GM12878 (cell line): ENCODE results near the gene APPBP2. TPM values are rescaled to one million over a fixed set of nuclear protein-coding genes. Genes with fewer than 3 reads are reported as not detected.
"Not testable (repeated sequence)": the region's sequence is repeated elsewhere in the genome, so short reads cannot be mapped to it uniquely, and the experiment has no call there.

Source experiments
- ATAC-seq: fragments of 200-7000 bp; cut with Tn5 transposase; 3 replicates; pipeline ENCODE4 v1.9.1; 2020; ENCODE audit warnings: mild to moderate bottlenecking, moderate library complexity
- BruUV-seq: library from RNA; stranded (reverse); fragments of 400-500 nt; replicated peaks from 2 replicates; lab custom pipeline; 2021; lab: Mats Ljungman, UMichigan
- CTCF ChIA-PET: fragments of 300-600 bp; sonication (Branson Sonifier 250); formaldehyde crosslinking; extraction: SDS; loops from one replicate; lab custom pipeline; 2021; ENCODE audit warnings: inconsistent platforms; lab: Yijun Ruan, JAX
- POLR2A ChIA-PET: fragments of 350-600 bp; formaldehyde crosslinking; extraction: SDS; loops from one replicate; lab custom pipeline; 2021; ENCODE audit warnings: inconsistent platforms; lab: Charles Lee
- RAD21 ChIA-PET: fragments of 300-600 bp; sonication (Branson Sonifier 250); formaldehyde crosslinking; loops from one replicate; lab custom pipeline; 2023; ENCODE audit warnings: antibody characterized with exemption; ENCODE audit not compliant: unreplicated experiment; lab: Charles Lee
- SMC1A ChIA-PET: fragments of 300-600 bp; sonication (Branson Sonifier 250); formaldehyde crosslinking; loops from one replicate; lab custom pipeline; 2023; ENCODE audit not compliant: unreplicated experiment, uncharacterized antibody; lab: Charles Lee
- DNase-seq: peaks from one replicate; pipeline ENCODE4 v3.0.0-alpha.2; 2011; ENCODE audit warnings: low read depth, low spot score
- FAIRE-seq: peaks from 3 replicates; lab custom pipeline; 2011; peaks lifted over from hg19 to GRCh38; lab: Jason Lieb, UNC
- H2AFZ ChIP-seq: 2 replicates; pipeline ENCODE4 v1.6.0; 2011; ENCODE audit warnings: low read depth, low read length, control low read depth; ENCODE audit not compliant: control insufficient read depth
- H3K27ac ChIP-seq: 2 replicates; pipeline ENCODE4 v1.5.1; 2011; ENCODE audit warnings: control low read depth; ENCODE audit not compliant: control insufficient read depth, insufficient read depth
- H3K27me3 ChIP-seq, 2 experiments: replicated peaks in 1 of 2; 2 replicates each; pipeline versions ENCODE4 v1.6.0 to v1.6.1; 2011; ENCODE audit warnings: low read length in 1 of 2; ENCODE audit not compliant: control insufficient read depth in 2 of 2, insufficient read depth in 2 of 2
- H3K36me3 ChIP-seq, 2 experiments: 2 replicates each; pipeline ENCODE4 v1.5.1; 2011; ENCODE audit warnings: low read length in 1 of 2; ENCODE audit not compliant: control insufficient read depth in 2 of 2, insufficient read depth in 2 of 2
- H3K4me1 ChIP-seq: 2 replicates; pipeline ENCODE4 v1.6.1; 2011; ENCODE audit warnings: mild to moderate bottlenecking, low read length, moderate library complexity, mixed read lengths; ENCODE audit not compliant: control insufficient read depth, insufficient read depth
- H3K4me2 ChIP-seq: 2 replicates; pipeline ENCODE4 v1.6.0; 2011; ENCODE audit warnings: control low read depth; ENCODE audit not compliant: control insufficient read depth, insufficient read depth
- H3K4me3 ChIP-seq: fragments of 200-600 bp; sonication (generic); 2 replicates; pipeline ENCODE4 v1.5.1; 2016
- H3K79me2 ChIP-seq: 2 replicates; pipeline ENCODE4 v1.6.0; 2011; ENCODE audit warnings: low read length; ENCODE audit not compliant: control insufficient read depth, insufficient read depth
- H3K9ac ChIP-seq: 2 replicates; pipeline ENCODE4 v1.8.0; 2011; ENCODE audit warnings: low read length, control low read depth, mixed read lengths; ENCODE audit not compliant: control insufficient read depth, insufficient read depth
- H3K9me3 ChIP-seq: replicated peaks from 3 replicates; pipeline ENCODE4 v1.5.1; 2011; ENCODE audit warnings: mild to moderate bottlenecking, low read length; ENCODE audit not compliant: control insufficient read depth, insufficient read depth
- H4K20me1 ChIP-seq: 2 replicates; pipeline ENCODE4 v1.6.0; 2011; ENCODE audit not compliant: control insufficient read depth, insufficient read depth
- NFXL1 ChIP-seq: fragments of 450-650 bp; IDR thresholded peaks from 2 replicates; pipeline ENCODE4 v1.6.1; 2017; ENCODE audit warnings: antibody characterized with exemption, mild to moderate bottlenecking, borderline replicate concordance
- WGBS: methylation state at CpG from one replicate; pipeline ENCODE4 v1.1.6; 2016; ENCODE audit warnings: low lambda C conversion rate; ENCODE audit not compliant: insufficient replicate concordance, insufficient coverage; ENCODE audit errors: missing lambda C conversion rate; 5-methylcytosine and 5-hydroxymethylcytosine counted together
- in situ Hi-C: fragments of 300-500 bp; cut with MboI; formaldehyde crosslinking; loops from 9 replicates; pipeline ENCODE4 v1.14.3; 2018; ENCODE audit warnings: mixed read lengths
- intact Hi-C: fragments of 100-400 bp; cut with micrococcal nuclease; formaldehyde crosslinking; loops from one replicate; pipeline ENCODE4 v1.14.2; 2022; ENCODE audit not compliant: unreplicated experiment
- polyA plus RNA-seq, 11 experiments: library from polyadenylated mRNA; depleted of rRNA in 4 of 11; unstranded in 6 of 11; stranded (reverse) in 5 of 11; fragments of >200 nt; fragmentation: Nextera tagmentation in 4 of 11; fragmentation: Illumina TruSeq in 1 of 11; extraction: Ambion mirVana in 4 of 11; extraction: Trizol in 1 of 11; gene quantifications; 1 replicate in 1 of 11; 2 replicates in 10 of 11; pipeline versions ENCODE4 v1.2.1 to v1.2.3, GENCODE V29; 2011 to 2016; ENCODE audit warnings: inconsistent platforms in 2 of 11, missing spikeins in 2 of 11, low read depth in 1 of 11
- total RNA-seq, 4 experiments: library from RNA; depleted of rRNA in 3 of 4; stranded (reverse); fragments of >200 nt in 3 of 4; fragmentation: Illumina TruSeq in 1 of 4; extraction: Trizol in 1 of 4; gene quantifications; 2 replicates each; pipeline versions ENCODE4 v1.2.1 to v1.2.3, GENCODE V29; 2013 to 2021

APPBP2 gene
- total and polyA plus RNA-seq, 10 of the 15 experiments (the other 5 are each of a cell fraction or from before 2014, with no cell fraction given), result 4.3 to 30.8 (median 13.1) TPM

DNA sequence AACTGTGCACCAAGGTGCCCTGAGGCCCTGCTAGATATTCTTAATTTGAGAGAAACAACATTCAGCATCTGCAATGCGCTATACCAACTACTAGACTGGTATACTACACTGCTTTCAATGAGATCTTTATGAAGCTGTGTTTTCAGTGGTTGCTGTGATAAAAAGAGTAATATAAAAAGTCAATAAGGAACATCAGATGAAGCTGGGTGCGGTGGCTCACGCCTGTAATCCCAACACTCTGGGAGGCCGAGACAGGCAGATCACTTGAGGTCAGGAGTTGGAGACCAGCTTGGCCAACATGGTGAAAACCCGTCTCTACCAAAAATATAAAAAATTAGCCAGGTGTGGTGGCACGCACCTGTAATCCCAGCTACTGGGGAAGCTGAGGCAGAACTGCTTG is 10.4 kb downstream of the APPBP2 start:
- H2AFZ ChIP-seq, H3K27ac ChIP-seq, H3K4me3 ChIP-seq, H3K79me2 ChIP-seq, intact Hi-C loops, in situ Hi-C loops, H3K9ac ChIP-seq, H3K27me3 ChIP-seq, RAD21 ChIA-PET, CTCF ChIA-PET, ATAC-seq, H3K9me3 ChIP-seq, FAIRE-seq, H3K4me2 ChIP-seq, H4K20me1 ChIP-seq, SMC1A ChIA-PET, H3K4me1 ChIP-seq, DNase-seq, BruUV-seq: not testable (repeated sequence)
- peaks cover 0 to 11% of the 10 kb centered on the region in 2 experiments; a peak in 2 of 4 replicates for H3K36me3 ChIP-seq
- POLR2A ChIA-PET, result interaction anchor here (0.5 to 0.6 kb wide), 2 partner anchors 69 to 120 kb away, joined by 5 read pairs; no protein-coding TSS in a partner anchor
- peak; percentile 40; the same call in 1 of the 2 replicates for TF ChIP-seq NFXL1
- WGBS, result 98% methylated on average over 6 of the region's 6 CpGs

DNA sequence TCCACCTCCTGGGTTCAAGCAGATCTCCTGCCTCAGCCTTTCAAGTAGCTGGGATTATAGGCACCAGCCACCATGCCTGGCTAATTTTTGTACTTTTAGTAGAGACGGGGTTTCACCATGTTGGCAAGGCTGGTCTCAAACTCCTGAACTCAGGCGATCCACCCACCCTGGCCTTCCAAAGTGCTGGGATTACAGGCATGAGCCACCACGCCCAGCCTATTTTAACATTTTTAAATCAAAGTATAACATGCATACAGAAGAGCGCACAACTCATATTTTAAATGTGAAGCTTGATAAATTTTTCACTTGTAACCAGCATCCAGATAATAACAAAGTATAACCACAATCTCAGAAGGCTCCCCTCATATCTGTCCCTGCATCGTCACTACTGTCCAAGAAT is 10.8 kb downstream of the APPBP2 start:
- H3K9ac ChIP-seq, BruUV-seq, RAD21 ChIA-PET, intact Hi-C loops, in situ Hi-C loops, DNase-seq, H3K4me2 ChIP-seq, H3K4me3 ChIP-seq, ATAC-seq, H2AFZ ChIP-seq, CTCF ChIA-PET, H3K4me1 ChIP-seq, H4K20me1 ChIP-seq, H3K79me2 ChIP-seq, H3K27ac ChIP-seq, H3K9me3 ChIP-seq, SMC1A ChIA-PET, H3K27me3 ChIP-seq, FAIRE-seq: not testable (repeated sequence)
- peaks cover 0 to 11% of the 10 kb centered on the region in 2 experiments; a peak in 2 of 4 replicates for H3K36me3 ChIP-seq
- POLR2A ChIA-PET, result interaction anchor here (0.6 to 0.7 kb wide), 2 partner anchors 70 to 81 kb away, joined by 5 to 6 read pairs; no protein-coding TSS in a partner anchor
- WGBS, result 96% methylated on average over 5 of the region's 5 CpGs
